NCI-H187 treated with DMSO at 0.1 percent for 48 hours (cell line): Measurements from ENCODE around the gene PYHIN1.

ENCODE experiments used
- DNase-seq: peaks from one replicate; lab custom pipeline; 2025; lab: John Stamatoyannopoulos, UW

The PYHIN1 gene

DNA sequence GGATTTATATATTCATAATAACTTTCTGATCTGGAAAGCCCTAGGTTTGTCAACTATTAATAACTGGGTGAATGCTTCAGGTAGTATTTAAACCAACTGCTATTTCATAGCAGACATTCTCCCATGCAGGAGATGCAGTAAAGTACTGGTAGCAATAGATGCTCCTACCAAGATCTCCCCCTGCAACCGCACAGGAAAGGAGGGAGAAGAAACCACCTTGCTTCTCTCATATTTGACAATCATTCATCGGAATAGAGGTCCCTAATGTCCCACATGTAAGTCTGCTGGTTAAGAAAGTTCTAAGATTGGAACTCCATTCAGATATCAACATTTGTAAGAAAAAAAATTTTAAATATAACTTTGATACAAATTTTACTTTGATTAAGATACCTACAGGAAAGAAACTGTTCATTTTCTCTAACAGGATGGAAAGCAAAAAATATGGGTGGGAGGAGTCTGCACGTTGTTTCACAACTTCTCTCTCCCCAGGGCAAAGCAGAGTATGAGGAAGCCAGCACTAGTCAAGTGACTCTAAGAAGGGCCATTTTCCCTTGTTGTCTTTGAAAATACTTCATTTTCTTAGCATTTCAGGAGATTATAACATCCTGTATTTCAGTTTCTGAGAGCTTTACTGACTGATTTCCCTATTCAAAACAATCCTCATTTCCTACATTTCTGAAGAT lies at the start of gene PYHIN1:
TSS of gene PYHIN1 (plus strand) at position 498 of the 683 bp plus-strand sequence. CDS start 5,359 bp downstream, outside the sequence.
- DNase-seq = no peak

DNA sequence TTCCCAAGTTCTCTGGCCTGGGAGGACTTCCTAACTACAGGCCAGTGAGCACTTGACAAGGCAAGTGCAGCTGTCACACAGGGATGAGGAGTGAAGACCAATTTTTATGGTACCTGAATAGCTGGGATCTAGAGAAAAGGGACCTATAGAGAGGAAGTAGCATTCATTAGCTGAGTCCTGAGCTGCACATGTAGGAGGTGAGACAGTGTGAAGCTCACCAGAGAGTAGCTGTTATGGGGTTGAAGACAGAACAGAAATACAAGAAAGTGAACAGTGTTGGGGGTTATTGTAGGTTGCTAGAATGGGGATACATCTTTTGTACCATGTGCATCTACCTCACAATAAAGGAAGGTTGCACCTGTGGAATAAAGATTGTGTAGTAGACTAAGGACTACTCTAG lies 37.7 kb upstream of the PYHIN1 start:
- DNase-seq = no peak

DNA sequence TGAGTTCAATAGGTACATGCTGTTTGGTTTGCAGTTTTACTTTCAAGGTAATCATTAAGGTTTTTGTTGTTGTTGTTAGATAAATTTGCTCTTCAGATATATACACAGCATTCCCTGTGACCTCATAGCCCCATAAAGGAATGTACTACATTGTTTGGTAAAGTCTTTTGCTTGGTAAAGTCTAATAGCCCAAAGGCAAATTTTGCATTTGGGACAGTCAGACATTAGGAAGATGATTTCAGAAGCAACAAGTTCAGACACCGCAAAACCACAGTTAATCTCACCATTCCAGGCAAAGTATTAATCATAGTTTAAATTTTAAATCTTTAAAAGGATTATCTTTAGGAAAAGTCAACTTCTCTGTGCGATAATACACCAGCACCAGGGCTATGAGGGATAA lies 32.6 kb upstream of the PYHIN1 start:
- no peak for DNase-seq

DNA sequence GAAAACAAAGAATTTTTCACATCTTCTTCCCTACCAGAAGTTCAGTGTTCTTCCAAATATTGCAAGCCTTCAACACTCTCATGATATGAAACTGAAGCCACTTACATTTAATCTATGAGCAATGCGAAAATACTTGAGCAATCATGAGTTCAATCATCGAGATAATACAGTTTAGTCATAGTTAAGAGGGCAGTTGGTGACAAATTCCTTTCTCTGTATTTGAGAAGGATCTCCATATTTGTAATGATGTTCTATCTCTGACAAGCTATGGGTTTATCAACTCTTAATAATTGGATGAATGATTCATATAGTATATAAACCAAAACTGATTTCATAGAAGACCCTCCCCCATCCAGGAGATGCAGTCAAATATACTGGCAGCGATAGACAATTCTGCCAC lies 29.7 kb upstream of the PYHIN1 start:
- DNase-seq = no peak

DNA sequence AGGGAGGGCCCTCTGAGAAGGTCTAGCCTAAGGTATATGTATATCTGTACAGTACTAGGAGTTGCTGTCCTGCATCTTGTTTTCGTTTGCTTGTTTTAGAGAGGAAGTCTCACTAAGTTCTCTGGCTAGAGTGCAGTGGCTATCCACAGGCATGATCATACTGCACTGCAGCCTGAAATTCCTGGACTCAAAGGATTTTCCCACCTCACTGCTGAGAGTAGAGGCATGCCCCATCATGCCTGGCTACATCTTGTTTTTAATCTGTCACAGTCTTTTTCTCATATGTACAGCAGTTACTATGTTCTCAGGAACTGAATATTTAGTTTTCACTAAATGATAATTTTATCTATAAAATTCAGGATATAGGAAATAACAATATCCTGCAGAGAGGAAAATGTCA lies 15.3 kb upstream of the PYHIN1 start:
- no peak for DNase-seq

DNA sequence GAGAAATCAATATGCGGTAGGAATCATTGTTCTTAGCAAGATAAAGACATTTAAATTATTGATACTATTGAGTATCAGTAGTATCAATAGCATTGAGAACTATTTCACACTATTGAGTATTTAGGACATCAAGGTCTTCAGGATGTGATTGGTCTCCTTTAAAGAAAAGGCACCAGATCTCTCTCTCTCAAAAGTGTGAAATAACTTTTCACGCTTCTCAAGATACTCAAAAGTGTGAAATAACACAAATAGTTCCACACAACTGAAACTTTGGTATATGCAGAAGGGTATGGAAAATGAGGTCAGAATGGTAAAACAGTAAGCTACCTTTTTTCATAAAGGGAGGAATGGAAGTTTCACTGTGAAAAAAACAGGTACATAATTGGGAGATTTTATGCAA lies 6.7 kb upstream of the PYHIN1 start:
- no peak for DNase-seq

DNA sequence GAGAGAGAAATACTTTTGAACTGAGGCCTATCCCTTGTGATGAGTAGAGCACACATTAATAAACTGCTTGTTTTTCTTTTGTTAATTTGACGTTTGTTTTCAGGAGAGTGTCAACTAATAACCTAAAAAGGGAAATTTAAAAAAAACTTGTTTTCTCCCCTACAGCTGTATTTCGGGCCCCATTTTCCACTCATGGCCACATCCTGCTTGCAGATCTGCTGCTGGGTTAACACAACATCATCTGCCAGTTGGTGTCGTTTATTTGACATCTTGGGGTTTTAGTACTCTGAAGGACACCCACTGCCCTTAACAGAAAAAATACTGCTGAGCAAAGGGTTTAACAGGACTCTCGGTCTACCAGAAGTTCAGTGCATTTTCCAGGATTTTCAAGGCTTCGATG lies 848 bp upstream of the PYHIN1 start:
- DNase-seq = no peak

DNA sequence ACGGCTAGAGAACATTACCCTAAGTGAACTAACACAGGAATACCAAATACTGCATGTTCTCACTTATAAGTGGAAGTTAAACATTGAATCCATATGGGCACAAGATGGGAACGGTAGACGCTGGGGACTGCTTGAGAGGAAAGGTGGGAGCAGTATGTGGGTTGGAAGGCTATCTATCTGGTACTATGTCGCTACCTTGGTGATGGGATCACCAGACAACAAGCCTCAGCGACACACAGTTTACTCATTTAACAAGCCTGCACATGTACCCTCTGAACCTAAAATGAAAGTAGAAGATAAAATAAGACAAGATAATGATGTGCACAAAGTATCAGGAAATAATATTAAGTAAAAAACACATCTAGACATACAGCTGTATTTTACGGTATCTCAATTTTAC lies 819 bp downstream of the PYHIN1 start:
- DNase-seq = no peak

DNA sequence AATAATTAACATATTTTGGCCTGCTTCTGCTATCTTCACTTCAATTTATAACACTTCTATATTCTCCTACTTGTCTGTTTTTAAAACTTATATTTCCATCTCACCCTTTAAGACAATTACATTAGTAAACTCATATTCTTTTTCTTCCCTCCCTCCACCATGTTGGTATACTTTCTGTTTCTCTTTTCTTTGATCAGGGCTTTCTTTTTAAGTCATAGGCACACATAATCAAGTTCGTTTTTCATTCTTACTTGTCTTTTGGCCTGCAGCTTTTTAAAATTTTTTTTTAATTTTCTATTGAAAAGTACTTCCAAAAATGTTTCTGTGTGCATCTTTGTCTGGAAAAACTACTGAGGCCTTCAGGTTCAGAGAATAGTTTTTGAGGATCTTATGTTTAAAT lies 2.3 kb downstream of the PYHIN1 start:
- DNase-seq = no peak

DNA sequence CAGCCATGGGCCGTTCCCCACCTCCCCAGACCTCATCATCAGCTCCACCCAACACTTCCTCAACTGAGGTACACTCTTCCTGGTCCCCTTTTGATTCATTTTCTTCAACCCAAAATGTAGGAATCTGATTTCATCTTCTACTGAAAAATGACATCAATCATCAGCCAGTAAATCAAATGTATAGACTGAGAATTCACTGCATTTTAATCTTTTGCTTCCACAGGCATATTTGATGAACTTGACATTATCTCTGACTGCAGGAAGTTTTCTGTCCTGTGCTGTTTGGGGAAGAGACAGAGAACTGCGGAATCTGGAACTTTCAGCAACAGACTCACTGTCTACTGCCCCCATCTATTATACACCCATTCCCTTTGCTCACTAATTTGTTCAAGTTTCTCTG lies 7.8 kb downstream of the PYHIN1 start:
- DNase-seq = no peak

DNA sequence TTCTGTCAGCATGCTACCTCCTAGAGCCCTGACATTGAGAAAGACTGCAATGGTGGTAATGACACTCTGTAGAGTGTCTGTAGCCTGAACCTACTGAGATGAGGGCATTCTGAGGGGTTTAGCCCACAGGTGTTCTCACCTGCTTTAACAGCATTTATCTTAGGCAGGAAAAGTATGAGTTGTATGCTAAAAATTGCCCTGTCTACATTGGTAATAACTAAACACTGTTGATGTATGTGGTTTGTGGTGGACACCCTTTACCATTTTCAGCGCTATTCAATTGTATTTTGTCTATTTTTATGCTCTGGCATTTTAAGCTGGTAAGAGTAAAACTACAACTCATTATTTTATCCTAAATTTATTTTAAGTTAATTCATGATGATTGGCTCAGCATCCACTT lies 10.0 kb downstream of the PYHIN1 start:
- DNase-seq = no peak

DNA sequence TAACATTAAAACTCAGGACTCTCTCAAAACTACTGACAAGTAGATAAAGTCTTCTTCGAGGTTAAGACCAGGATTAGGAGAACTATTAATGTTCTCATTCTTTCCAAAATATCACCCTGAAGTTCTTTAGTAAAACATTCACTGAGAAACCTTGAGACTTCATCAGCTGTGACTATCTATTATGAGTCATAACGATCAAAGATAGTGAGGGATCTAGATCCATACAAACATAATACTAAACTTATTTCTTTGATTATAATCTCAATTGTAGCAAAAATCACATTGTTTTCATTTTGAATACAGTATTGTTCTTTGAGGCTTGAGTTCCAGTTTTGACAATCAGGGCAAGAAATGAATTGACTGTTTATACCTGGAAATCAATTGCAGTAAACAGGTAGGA lies 11.1 kb downstream of the PYHIN1 start:
- no peak for DNase-seq

DNA sequence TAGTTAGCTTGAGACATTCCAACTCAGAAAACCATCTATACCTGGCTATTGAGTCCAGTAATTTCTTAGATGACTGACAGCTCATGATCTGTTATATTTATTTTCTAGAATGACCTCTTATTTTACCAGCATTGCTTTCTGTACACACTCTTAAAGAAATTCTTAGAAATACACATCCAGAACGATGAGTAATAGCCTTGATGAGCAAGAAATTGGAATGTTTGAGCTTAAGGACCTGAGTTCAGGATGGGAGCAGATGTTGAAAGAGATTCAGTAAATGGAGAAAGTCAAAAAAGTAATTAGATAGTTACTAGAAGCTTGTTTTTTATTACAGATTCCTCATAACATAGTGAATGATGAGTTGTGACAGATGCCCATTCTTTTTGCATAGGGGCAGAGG lies 11.7 kb downstream of the PYHIN1 start:
- DNase-seq = no peak

DNA sequence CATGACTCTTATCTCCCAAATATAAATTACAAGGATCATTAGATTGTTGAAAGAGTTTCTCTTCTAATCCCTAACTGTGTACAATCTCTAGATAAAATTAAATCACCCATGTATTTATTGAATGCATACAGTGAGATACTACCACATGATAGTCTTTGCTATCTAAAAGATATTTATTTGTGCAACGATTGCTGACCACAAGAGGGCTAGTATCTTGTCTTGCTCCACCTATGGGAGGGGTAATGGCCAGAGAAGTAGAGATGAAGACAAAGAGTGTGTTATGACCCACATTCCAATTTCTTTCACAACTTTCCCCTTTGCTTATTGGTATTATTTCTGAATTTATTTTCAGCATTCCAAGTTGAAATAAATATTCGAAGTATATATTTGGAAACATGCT lies 13.7 kb downstream of the PYHIN1 start:
- no peak for DNase-seq

DNA sequence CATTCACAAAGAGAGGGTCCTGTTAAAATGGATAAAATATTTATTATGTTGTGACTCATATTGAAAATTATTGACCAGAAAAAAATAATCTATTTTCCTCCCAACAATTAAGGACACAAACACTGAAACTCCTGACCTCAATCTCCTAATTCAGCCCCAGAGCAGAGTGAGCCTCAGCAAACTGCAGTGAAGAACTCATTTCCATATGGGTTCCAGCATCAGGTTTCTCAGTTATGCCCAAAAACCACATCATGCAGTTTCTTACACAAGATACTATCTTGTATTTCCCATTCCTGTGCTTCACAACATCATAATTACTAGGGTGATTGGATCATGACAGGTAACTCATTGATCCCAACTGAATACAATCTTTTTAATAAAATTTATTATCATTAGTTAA lies 15.4 kb downstream of the PYHIN1 start:
- DNase-seq = no peak

DNA sequence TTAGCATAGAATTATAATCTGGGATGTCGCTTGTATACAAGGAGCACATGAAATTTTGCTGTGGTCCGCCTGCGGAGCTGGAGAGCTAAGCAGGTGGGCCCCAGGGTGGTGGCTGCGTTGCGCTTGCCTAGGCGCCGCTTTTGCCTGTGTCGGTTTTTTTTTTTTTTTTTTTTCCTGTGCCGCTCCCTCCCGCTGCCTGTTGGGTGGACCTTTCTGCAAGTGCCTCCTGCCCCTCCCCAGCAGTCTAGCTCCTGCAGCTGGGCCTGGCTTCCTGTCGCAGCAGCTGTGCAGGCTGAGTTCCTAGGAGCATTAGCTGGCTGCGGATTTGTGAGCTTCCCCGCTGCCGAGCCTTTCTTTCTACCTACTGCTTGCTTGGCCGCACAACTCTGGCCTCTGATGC lies 20.6 kb downstream of the PYHIN1 start:
- no peak for DNase-seq

DNA sequence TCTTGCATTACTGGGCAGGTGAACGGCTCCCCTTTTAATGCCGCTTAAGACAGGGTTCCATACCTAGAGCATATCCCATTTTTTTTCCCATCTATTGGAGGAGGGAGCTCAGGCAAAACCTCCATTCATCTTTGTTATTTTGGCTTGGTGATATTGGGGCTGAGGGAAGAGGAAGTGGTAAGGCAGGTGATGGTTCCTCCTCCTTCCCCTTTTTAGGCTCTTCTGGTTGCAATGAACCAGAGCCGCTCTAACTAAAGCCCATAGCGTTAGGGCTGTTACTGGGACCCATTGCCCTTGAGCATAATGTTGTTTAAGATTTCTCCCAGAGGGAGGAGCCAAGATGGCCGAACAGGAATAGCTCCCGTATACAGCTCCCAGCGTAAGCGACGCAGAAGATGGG lies 21.1 kb downstream of the PYHIN1 start:
- no peak for DNase-seq

DNA sequence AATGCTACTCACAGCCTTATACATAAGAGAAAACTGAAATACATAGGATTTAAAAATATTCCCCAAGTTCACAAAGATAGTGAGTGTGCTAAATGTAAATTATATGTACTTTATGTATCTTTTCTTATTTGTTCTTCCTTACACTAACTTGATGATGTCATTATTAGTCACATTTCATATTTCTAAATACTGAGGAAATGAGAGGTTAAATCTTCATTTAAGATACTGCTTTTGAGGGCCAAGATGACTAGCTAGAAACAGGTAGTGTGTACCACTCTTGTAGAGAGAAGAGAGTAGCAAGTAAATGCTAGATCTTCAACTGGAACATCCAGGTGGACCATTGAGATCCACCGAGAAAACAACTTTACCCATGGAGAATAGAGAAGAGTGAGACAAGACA lies 29.8 kb downstream of the PYHIN1 start:
- DNase-seq = no peak

DNA sequence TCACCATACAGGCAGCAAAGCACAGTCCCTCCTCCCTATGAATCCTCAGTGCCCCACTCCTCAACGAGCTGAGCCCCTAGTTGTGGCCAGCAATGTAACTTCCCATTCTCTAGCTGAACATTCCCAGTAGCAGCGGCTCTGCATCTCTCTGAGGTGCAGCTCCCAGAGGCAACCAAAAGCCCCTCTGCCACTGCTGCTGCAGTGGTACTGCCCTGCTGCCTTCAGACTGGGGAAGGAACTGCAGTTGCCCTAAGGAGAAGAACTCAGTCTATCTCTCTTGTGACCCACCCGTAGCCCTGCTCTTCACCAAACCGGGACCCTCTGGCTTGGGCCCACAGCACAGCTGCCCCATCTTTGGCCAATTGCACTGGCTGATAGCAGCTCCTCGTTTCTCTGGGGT lies 31.6 kb downstream of the PYHIN1 start:
- DNase-seq = no peak

DNA sequence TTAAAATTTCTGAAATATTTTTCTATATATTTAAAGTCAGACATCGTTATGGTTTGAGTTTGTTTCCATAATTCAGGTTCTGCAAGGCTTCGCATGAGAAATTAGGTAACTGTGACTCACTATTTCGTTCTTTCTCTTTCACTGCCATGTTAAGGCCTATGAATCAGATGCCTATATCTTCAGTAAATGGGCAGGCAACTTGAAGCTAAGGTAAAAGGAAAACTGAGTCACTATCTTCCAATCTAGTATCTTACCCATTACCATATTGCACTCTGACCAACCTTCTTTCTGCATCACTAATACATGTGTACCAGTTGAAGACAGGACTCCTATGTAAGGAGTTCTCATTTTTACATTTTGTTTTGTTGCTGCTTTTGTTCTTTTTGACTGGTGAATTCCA lies 37.8 kb downstream of the PYHIN1 start:
- no peak for DNase-seq

DNA sequence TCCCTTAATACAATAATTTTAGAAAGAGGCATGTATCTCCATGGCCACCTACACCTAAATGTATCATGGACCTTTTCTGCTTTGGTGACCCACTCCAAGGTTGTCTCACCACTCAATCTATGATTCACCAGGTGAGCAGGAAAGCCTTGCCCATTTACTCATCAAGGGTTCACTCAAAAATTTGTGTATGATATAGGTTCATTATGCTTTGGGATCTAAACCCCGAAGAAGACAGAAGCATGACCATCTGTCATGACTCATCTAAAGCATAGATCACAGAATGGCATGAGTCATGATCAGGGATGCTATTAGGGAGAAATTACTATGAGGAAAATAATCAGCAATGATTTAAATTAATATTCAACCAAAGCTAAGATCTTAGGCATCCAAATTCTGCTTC lies 38.5 kb downstream of the PYHIN1 start:
- no peak for DNase-seq

DNA sequence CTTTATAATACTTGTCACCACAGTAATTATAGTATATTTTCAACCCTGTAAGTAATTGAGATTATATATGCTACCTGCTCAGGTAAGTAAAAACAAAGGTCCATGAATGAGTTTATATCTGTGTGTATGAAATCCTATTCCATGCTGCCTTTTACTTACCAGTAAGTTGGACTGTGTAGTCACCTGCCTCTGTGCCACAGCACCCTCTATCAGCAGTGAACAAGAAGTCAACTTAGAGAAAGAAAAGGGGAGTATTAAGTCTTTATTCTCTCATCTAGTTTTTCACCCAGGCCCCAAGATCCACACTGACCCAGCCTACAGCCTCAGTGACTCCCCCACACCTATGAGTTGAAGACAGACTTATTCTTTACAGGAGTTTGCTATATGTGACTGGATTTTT lies 41.5 kb downstream of the PYHIN1 start:
- DNase-seq = no peak

DNA sequence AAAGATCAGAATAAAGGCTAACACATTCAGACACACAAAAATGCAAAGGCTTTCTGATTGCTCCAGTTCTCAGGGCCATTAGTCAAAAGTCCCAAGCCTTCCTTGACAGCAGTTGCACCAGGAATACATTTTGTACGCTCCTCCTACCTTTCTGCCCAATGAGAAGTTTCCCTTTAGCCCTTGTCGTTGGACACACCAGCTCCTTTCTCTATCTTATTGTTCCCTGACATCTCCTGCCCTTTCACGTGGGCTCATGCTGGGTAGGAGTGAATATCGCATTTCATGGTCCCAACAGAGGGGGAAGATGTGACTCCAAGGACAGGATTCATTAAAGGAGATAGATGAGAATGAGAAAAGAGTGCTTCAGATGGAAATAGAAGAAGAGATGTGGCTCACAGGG lies 44.9 kb downstream of the PYHIN1 start:
- no peak for DNase-seq

DNA sequence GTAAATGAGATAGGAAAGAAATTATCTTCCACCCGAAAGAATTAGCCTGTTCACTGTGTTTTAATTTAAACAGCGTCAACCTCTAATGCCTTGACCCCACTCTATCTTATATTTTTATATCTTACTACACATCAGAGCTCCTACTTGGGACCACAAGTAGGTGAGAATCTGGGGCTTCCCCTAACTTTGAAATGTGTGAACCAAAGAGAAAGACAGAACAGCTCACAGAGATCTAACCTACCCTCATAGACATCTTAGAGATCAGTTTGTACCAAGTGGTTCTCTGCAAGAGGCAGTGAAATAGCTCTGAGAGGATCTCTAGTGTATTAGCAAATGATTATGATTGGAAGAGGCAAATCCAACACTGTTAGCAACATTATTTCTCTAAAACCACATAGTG lies 47.4 kb downstream of the PYHIN1 start:
- no peak for DNase-seq

DNA sequence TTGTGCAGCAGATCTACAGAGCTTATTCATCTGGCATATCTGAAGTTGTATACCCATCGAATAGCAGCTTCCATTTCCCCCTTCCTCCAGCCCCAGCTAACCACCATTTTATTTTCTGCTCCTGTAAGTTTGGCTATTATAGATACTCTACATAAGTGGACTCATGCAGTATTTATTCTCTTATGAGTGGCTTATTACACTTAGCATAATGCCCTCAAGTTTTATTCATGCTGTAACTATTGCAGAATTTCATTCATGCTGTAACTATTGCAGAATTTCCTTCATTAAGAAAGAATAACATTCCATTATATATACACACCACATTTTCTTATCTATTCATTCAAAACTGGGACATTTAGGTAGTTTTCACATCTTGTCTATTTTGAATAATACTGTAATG lies 47.9 kb downstream of the PYHIN1 start:
- no peak for DNase-seq
